OCI-LY7 (cell line): ENCODE measurements around the gene RNF115. TPM values are rescaled to one million over a fixed set of nuclear protein-coding genes. Genes with fewer than 3 reads are reported as not detected.

Source experiments
- BruUV-seq: library from RNA; stranded (reverse); fragments of 400-500 nt; replicated peaks from 2 replicates; lab custom pipeline; 2021; lab: Mats Ljungman, UMichigan
- CTCF ChIA-PET: fragments of 300-600 bp; sonication (Branson Sonifier 250); formaldehyde crosslinking; loops from one replicate; lab custom pipeline; 2022; ENCODE audit warnings: antibody characterized with exemption; ENCODE audit not compliant: unreplicated experiment; lab: Charles Lee
- POLR2A ChIA-PET: fragments of 300-600 bp; sonication (Branson Sonifier 250); formaldehyde crosslinking; loops from one replicate; lab custom pipeline; 2022; ENCODE audit warnings: antibody characterized with exemption; lab: Charles Lee
- DNase-seq: peaks from one replicate; pipeline ENCODE4 v3.0.0-alpha.2; 2015; ENCODE audit warnings: low spot score
- H2AFZ ChIP-seq: fragments of 200-600 bp; sonication (generic), shearing (Covaris generic); 2 replicates; pipeline ENCODE4 v1.6.1; 2014; ENCODE audit warnings: mild to moderate bottlenecking, antibody characterized with exemption, low read length, moderate library complexity
- H3K27ac ChIP-seq: fragments of 200-600 bp; sonication (generic); 2 replicates; pipeline ENCODE4 v1.5.1; 2014; ENCODE audit warnings: mixed run types, low read depth, mild to moderate bottlenecking, moderate library complexity, low read length, inconsistent platforms; ENCODE audit not compliant: poor library complexity, severe bottlenecking
- H3K36me3 ChIP-seq: fragments of 200-600 bp; sonication (generic); 2 replicates; pipeline ENCODE4 v1.6.1; 2014; ENCODE audit warnings: mild to moderate bottlenecking, antibody characterized with exemption, low read length, moderate library complexity, mixed read lengths; ENCODE audit not compliant: insufficient read depth
- H3K4me1 ChIP-seq: fragments of 200-600 bp; sonication (generic); 2 replicates; pipeline ENCODE4 v1.5.1; 2014; ENCODE audit warnings: mild to moderate bottlenecking, low read length; ENCODE audit not compliant: insufficient read depth, poor library complexity, severe bottlenecking
- H3K4me2 ChIP-seq: fragments of 200-600 bp; sonication (generic); 2 replicates; pipeline ENCODE4 v1.6.1; 2014; ENCODE audit warnings: mild to moderate bottlenecking, low read length
- H3K4me3 ChIP-seq: fragments of 200-600 bp; sonication (generic); 2 replicates; pipeline ENCODE4 v1.5.1; 2014; ENCODE audit warnings: mild to moderate bottlenecking, low read depth, low read length; ENCODE audit not compliant: poor library complexity, severe bottlenecking
- H3K79me2 ChIP-seq: fragments of 200-600 bp; sonication (generic); 2 replicates; pipeline ENCODE4 v1.6.1; 2016; ENCODE audit warnings: low read depth, mild to moderate bottlenecking, low read length, moderate library complexity, mixed read lengths; ENCODE audit not compliant: insufficient read depth
- H3K9me2 ChIP-seq: fragments of 200-600 bp; sonication (generic); 2 replicates; pipeline ENCODE4 v1.6.1; 2016; ENCODE audit warnings: mild to moderate bottlenecking, low read length, mixed read lengths; ENCODE audit not compliant: insufficient read depth
- H3K9me3 ChIP-seq: fragments of 200-600 bp; sonication (generic); 2 replicates; pipeline ENCODE4 v1.6.1; 2014; ENCODE audit warnings: mild to moderate bottlenecking, mixed run types, low read length, mixed read lengths
- H4K20me1 ChIP-seq: fragments of 200-600 bp; sonication (generic); 2 replicates; pipeline ENCODE4 v1.6.1; 2014; ENCODE audit warnings: mild to moderate bottlenecking, antibody characterized with exemption, low read length, moderate library complexity, mixed read lengths; ENCODE audit not compliant: insufficient read depth
- CTCF ChIP-seq: fragments of 200-600 bp; sonication (generic); conservative IDR thresholded peaks from 2 replicates; pipeline ENCODE4 v1.5.1; 2014; ENCODE audit warnings: mild to moderate bottlenecking, antibody characterized with exemption, low read length, moderate library complexity, mixed read lengths
- EZH2phosphoT487 ChIP-seq: fragments of 200-600 bp; sonication (generic); IDR thresholded peaks from 2 replicates; pipeline ENCODE4 v1.6.1; 2018; ENCODE audit warnings: low read depth, borderline replicate concordance, mild to moderate bottlenecking, mixed run types, antibody characterized with exemption, low read length, moderate library complexity, mixed read lengths
- intact Hi-C: fragments of 100-400 bp; cut with micrococcal nuclease; formaldehyde crosslinking; loops from one replicate; pipeline ENCODE4 v1.10.0; 2022; ENCODE audit not compliant: unreplicated experiment
- total RNA-seq, 2 experiments: library from RNA; depleted of rRNA in 1 of 2; stranded (reverse); fragments of >200 nt in 1 of 2; shearing (Covaris generic) in 1 of 2; gene quantifications; 2 replicates each; pipeline ENCODE4 v1.2.3, GENCODE V29; 2014 to 2022

Gene RNF115
- total RNA-seq, 2 experiments from 2014 or later = 14.8 to 24.0 TPM

GRCh38 chr1:145846201-145846612, 22.3 kb upstream of the RNF115 start:
- no peaks in the 10 kb centered on the region for H3K9me2 ChIP-seq
- ChIA-PET CTCF (interaction anchor here (2.4 to 4.9 kb wide), 2 partner anchors 12 to 18 kb away, joined by 12 to 44 read pairs; partner anchors contain the start of gene PIAS3), POLR2A (interaction anchor here (0.5 to 6.2 kb wide), 4 partner anchors 9 to 565 kb away, joined by 3 to 65 read pairs (median 3); partner anchors contain the start of genes PIAS3, POLR3C and RNF115)
- no peaks in the 10 kb centered on the region for H3K79me2 ChIP-seq
- peak; percentile 59 for DNase-seq
- intact Hi-C loops = loop anchor here (5.0 kb wide), 1 partner anchor 131 kb away; no protein-coding TSS in a partner anchor
- peak overlapping the region; percentile 72 for H3K4me3 ChIP-seq
- peak overlapping the region; percentile 99 for H3K4me2 ChIP-seq
- H3K27ac ChIP-seq = peak overlapping the region; percentile 92
- TF ChIP-seq CTCF (peak; percentile 74), EZH2phosphoT487 (no peak)
- peaks cover 66% of the 10 kb centered on the region for H3K36me3 ChIP-seq
- peak overlapping the region; percentile 80 for H2AFZ ChIP-seq
- H3K9me3 ChIP-seq = no peaks in the 10 kb centered on the region
- H4K20me1 ChIP-seq = no peaks in the 10 kb centered on the region
- peaks cover 33% of the 10 kb centered on the region for H3K4me1 ChIP-seq
- no TSS peak for BruUV-seq

- no peak for TF ChIP-seq EZH2phosphoT487
- peak; percentile 98 for TF ChIP-seq CTCF
- Histone ChIP-seq H2AFZ (peak within 1 kb of the TSS; percentile 80), H3K4me1 (peaks cover 33% of the 10 kb centered on the region), H4K20me1 (no peaks in the 10 kb centered on the region), H3K9me2 (no peaks in the 10 kb centered on the region), H3K79me2 (no peaks in the 10 kb centered on the region), H3K27ac (peak within 1 kb of the TSS; percentile 92), H3K36me3 (peaks cover 67% of the 10 kb centered on the region), H3K4me2 (peak within 1 kb of the TSS; percentile 99), H3K9me3 (no peaks in the 10 kb centered on the region), H3K4me3 (peak within 1 kb of the TSS; percentile 72)
- peak; percentile 91 for DNase-seq
- BruUV-seq = TSS peak; percentile 9
- ChIA-PET POLR2A (interaction anchor here (0.5 to 6.2 kb wide), 13 partner anchors 13 to 565 kb away, joined by 3 to 65 read pairs (median 4); partner anchors contain the start of genes PIAS3, POLR3C, RBM8A and RNF115), CTCF (interaction anchor here (0.6 to 4.9 kb wide), 8 partner anchors 11 to 192 kb away, joined by 3 to 44 read pairs (median 4); partner anchors contain the start of genes ANKRD34A, HJV, PIAS3 and POLR3GL)
- intact Hi-C loops = loop anchor here (1.0 to 5.0 kb wide), 4 partner anchors 14 to 132 kb away; partner anchors contain the start of genes PIAS3, POLR3C and RNF115
Measured at GRCh38 chr1:145845514-145846161, 21.7 kb upstream of the RNF115 start, which contains the start of gene NUDT17. Gene NUDT17, plus strand, starts transcription at chr1:145845630. Its CDS starts 11 bp downstream, at chr1:145845641.
